Measurements from ENCODE around the gene ZFYVE27. TPM values are rescaled to one million over a fixed set of nuclear protein-coding genes. Genes with fewer than 3 reads are reported as not detected.

Gene ZFYVE27
- total RNA-seq, 3 donors from 2014 or later: 48.8 to 83.7 (median 55.0) TPM

DNA sequence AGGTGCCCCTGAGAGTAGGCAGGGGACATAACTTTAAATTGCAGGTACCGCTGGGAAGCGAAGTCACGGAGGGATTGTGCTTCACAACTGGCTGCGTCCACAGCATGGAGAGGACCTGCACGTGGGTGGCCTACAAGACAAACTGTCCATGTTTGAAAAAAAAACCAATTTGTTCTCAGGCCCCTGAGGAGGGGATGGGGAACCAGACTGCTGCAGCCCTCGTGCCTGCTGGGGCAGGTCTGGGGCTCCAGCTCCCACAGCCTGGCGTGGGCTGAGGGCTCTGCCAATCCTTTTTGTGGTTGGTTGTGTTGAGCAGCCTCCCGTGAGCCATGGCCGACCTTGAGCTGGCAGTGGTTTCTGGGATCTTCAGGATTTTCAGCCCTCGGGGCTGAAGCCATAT is 25.1 kb downstream of the ZFYVE27 start:
- Histone ChIP-seq H3K36me3 (ENCODE audit: low read depth) (no peaks in the 10 kb centered on the region), H3K9me3 (no peaks in the 10 kb centered on the region), H3K4me1 (ENCODE audit: low read depth) (no peaks in the 10 kb centered on the region), H3K4me3 (no peak overlapping the region)
- ATAC-seq: no peak
- TF ChIP-seq, protein P1, sequence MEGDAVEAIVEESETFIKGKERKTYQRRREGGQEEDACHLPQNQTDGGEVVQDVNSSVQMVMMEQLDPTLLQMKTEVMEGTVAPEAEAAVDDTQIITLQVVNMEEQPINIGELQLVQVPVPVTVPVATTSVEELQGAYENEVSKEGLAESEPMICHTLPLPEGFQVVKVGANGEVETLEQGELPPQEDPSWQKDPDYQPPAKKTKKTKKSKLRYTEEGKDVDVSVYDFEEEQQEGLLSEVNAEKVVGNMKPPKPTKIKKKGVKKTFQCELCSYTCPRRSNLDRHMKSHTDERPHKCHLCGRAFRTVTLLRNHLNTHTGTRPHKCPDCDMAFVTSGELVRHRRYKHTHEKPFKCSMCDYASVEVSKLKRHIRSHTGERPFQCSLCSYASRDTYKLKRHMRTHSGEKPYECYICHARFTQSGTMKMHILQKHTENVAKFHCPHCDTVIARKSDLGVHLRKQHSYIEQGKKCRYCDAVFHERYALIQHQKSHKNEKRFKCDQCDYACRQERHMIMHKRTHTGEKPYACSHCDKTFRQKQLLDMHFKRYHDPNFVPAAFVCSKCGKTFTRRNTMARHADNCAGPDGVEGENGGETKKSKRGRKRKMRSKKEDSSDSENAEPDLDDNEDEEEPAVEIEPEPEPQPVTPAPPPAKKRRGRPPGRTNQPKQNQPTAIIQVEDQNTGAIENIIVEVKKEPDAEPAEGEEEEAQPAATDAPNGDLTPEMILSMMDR (IDR thresholded peaks at IDR 0.05): no peak
- intact Hi-C loops (cut with DNase I, micrococcal nuclease): no loop called here
- no peak for DNase-seq

DNA sequence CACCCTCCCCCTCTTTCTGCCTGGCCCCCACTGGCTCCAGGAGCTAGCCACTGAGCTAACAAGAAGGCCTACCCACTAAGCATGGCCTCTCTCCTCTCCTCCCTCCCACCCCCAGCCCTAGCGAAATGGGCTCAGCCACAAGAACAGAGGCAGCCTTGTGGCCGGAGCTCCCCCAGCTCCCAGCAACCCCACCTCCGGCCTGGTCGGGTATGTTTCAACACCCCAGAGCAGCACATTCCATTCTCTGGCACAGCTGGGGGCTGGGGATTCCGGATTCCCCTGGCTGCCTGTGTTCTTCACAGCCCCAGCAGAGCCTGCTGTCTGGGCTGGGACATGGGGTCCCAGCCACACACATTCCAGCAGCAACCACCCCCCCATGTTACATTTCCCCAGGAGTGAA is 25.9 kb downstream of the ZFYVE27 start:
- H3K4me1 ChIP-seq (ENCODE audit: low read depth): no peaks in the 10 kb centered on the region
- DNase-seq: no peak
- no peaks in the 10 kb centered on the region for H3K36me3 ChIP-seq (ENCODE audit: low read depth)
- no peak for ATAC-seq
- TF ChIP-seq, protein P1 (IDR thresholded peaks at IDR 0.05): no peak
- no peak overlapping the region for H3K4me3 ChIP-seq
- no peaks in the 10 kb centered on the region for H3K9me3 ChIP-seq
- intact Hi-C loops (cut with DNase I, micrococcal nuclease): no loop called here

DNA sequence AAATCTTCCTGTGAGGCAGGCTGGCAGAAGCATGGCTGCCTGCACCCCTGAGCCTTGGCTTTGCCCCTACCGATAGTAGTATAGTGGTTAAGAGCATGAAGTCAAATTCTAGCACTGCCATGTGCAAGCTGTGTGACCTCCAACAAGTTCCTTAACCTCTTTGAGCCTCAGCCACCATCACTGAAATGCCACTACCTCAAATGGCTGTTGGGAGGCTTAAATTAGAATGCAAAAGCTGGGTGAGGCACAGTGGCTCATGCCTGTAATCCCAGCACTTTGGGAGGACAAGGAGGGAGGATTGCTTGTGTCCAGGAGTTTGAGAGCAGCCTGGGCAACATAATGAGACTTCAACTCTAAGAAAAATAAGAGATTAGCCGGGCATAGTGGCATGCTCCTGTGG is 26.5 kb downstream of the ZFYVE27 start:
- no peaks in the 10 kb centered on the region for H3K9me3 ChIP-seq
- DNase-seq: no peak
- H3K4me3 ChIP-seq: no peak overlapping the region
- no peaks in the 10 kb centered on the region for H3K36me3 ChIP-seq (ENCODE audit: low read depth)
- no peak for ATAC-seq
- H3K4me1 ChIP-seq (ENCODE audit: low read depth): no peaks in the 10 kb centered on the region
- intact Hi-C loops (cut with DNase I, micrococcal nuclease): no loop called here
- TF ChIP-seq, protein P1 (IDR thresholded peaks at IDR 0.05): no peak

DNA sequence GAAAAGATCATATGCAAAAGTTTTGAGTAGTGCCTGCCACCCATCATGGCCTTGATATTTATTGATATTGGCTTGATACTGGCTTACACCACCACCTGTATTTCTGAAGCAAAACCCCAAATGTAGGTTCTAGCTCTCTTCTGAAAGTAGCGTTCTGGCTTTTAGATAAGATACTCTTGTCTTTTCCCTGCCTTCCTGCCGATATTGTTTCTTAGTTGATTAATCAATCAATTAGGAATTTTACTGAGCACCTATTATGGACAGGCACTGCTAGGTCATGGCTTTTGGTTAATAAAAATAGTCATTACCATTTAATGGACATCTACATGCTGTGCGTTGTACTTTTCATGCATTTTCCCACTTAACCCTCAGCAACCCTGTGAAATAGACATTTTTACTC is 27.0 kb downstream of the ZFYVE27 start:
- DNase-seq (no peak), ATAC-seq (no peak)
- TF ChIP-seq, protein P1 (IDR thresholded peaks at IDR 0.05): no peak
- H3K36me3 ChIP-seq (ENCODE audit: low read depth): no peaks in the 10 kb centered on the region
- intact Hi-C loops (cut with DNase I, micrococcal nuclease): no loop called here
- no peaks in the 10 kb centered on the region for H3K9me3 ChIP-seq
- H3K4me1 ChIP-seq (ENCODE audit: low read depth): no peaks in the 10 kb centered on the region
- no peak overlapping the region for H3K4me3 ChIP-seq

DNA sequence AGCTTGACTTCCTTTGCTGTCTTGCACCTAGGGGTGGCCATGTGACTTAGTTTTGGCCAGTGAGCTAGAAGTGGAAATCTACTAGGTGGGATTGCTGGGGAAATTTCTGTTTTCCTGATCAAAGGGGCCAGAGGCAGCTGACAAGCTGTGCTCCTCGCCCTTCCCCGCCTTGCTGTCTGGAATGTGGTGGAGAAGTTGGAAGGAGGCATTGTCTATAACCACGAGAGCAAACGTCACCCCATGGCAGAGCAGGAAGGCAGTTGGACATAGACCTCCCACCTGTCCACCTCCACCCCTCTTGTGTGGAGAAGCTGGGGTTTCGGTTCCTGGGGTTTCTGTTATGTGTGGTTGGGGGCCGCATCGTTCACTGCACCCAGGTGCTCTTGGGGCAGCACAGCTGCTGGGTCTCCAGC is 27.6 kb downstream of the ZFYVE27 start:
- intact Hi-C loops (cut with DNase I, micrococcal nuclease): no loop called here
- TF ChIP-seq, protein P1 (IDR thresholded peaks at IDR 0.05): no peak
- H3K4me3 ChIP-seq: no peak overlapping the region
- no peaks in the 10 kb centered on the region for H3K9me3 ChIP-seq
- DNase-seq: no peak
- no peaks in the 10 kb centered on the region for H3K36me3 ChIP-seq (ENCODE audit: low read depth)
- peak; percentile 26 for ATAC-seq
- H3K4me1 ChIP-seq (ENCODE audit: low read depth): no peaks in the 10 kb centered on the region

DNA sequence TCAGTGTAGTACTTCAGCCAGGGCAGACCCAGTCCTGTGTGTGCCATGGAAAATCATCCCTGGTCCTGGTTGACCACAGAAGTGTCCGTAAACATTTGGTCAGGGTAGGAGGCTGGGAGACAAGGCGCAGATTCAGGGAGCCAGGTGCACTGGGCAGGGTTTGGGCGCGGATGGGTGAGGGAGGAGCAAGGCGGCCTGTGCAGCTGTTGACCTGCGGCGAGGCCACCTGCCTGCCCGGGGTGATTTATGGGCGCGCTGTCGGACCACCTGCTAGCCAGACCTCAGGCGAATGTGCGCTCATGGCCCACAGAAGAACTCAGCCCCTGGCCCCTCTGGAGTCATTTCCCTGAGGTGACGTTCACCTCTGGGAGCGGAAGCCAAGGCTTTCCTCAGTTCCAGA is 28.3 kb downstream of the ZFYVE27 start:
- DNase-seq: peak in 2 of 3 donors; percentile 42 to 65
- intact Hi-C loops (cut with DNase I, micrococcal nuclease): no loop called here

More for the DNA sequence above, 28.3 kb downstream of the ZFYVE27 start:
- no peaks in the 10 kb centered on the region for H3K9me3 ChIP-seq
- no peak overlapping the region for H3K4me3 ChIP-seq
- no peaks in the 10 kb centered on the region for H3K4me1 ChIP-seq (ENCODE audit: low read depth)
- ATAC-seq: peak; percentile 77
- TF ChIP-seq, protein P1 (IDR thresholded peaks at IDR 0.05): no peak
- no peaks in the 10 kb centered on the region for H3K36me3 ChIP-seq (ENCODE audit: low read depth)
